22Rv1 (cell line): Measurements from ENCODE around the gene KCNQ1.

Experiments
- ZFX ChIP-seq: fragments of 450-650 bp; IDR thresholded peaks from 2 replicates; pipeline ENCODE4 v1.6.1; 2017; ENCODE audit warnings: antibody characterized with exemption, borderline replicate concordance
- TF ChIP-seq, protein P1 (sequence below): fragments of 450-650 bp; IDR thresholded peaks from 2 replicates; pipeline ENCODE4 v1.5.1; 2017; ENCODE audit warnings: mild to moderate bottlenecking

DNA sequence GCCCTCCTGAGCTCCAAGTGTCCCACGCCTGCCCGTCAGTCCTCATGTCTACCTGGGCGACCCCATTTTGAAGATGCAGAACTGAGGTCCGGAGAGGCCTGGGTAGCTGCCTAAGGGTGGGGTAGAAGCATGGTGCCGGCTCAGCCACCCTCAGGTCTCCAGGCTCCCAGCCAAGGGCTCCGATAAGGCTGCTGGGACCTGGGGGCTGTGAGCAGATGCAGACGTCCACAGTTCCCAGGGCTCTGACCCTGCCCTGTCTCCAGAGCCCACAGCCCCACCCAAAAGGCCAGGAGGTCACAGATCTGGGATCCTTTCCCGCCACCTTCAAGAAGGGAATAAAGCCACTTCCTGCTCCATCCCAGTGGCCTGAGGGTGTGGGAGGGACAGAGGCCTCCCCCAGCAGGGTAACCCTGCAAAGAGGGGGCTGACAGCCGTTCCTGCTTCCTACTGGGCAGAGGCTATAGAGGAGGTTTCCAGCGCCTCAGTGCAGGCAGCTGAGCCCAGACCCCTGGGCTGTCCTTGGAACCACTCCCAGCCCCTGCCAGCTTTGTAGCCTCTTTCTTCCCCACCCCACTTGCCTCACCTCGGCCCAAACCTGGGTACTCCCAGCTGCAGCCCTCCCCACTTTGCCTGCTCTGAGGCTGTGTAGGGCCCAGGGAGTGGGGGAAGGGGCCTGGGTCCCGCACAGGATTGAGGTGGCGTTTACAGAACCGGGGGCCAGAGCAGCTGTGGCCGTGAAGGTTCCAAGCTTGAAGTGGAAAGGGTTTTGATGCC lies 355.3 kb downstream of the KCNQ1 start:
- TF ChIP-seq, protein P1, sequence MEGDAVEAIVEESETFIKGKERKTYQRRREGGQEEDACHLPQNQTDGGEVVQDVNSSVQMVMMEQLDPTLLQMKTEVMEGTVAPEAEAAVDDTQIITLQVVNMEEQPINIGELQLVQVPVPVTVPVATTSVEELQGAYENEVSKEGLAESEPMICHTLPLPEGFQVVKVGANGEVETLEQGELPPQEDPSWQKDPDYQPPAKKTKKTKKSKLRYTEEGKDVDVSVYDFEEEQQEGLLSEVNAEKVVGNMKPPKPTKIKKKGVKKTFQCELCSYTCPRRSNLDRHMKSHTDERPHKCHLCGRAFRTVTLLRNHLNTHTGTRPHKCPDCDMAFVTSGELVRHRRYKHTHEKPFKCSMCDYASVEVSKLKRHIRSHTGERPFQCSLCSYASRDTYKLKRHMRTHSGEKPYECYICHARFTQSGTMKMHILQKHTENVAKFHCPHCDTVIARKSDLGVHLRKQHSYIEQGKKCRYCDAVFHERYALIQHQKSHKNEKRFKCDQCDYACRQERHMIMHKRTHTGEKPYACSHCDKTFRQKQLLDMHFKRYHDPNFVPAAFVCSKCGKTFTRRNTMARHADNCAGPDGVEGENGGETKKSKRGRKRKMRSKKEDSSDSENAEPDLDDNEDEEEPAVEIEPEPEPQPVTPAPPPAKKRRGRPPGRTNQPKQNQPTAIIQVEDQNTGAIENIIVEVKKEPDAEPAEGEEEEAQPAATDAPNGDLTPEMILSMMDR, result no peak
- TF ChIP-seq ZFX, result no peak
